COR-L47 (cell line): Measurements from ENCODE around the gene ELMO3.

Experiments used
- DNase-seq: peaks from one replicate; lab custom pipeline; 2025; lab: John Stamatoyannopoulos, UW

The ELMO3 gene, protein sequence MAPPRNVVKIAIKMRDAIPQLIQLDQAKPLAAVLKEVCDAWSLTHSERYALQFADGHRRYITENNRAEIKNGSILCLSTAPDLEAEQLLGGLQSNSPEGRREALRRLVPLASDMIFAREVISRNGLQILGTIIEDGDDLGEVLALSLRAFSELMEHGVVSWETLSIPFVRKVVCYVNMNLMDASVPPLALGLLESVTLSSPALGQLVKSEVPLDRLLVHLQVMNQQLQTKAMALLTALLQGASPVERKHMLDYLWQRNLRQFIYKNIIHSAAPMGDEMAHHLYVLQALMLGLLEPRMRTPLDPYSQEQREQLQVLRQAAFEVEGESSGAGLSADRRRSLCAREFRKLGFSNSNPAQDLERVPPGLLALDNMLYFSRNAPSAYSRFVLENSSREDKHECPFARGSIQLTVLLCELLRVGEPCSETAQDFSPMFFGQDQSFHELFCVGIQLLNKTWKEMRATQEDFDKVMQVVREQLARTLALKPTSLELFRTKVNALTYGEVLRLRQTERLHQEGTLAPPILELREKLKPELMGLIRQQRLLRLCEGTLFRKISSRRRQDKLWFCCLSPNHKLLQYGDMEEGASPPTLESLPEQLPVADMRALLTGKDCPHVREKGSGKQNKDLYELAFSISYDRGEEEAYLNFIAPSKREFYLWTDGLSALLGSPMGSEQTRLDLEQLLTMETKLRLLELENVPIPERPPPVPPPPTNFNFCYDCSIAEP

DNA sequence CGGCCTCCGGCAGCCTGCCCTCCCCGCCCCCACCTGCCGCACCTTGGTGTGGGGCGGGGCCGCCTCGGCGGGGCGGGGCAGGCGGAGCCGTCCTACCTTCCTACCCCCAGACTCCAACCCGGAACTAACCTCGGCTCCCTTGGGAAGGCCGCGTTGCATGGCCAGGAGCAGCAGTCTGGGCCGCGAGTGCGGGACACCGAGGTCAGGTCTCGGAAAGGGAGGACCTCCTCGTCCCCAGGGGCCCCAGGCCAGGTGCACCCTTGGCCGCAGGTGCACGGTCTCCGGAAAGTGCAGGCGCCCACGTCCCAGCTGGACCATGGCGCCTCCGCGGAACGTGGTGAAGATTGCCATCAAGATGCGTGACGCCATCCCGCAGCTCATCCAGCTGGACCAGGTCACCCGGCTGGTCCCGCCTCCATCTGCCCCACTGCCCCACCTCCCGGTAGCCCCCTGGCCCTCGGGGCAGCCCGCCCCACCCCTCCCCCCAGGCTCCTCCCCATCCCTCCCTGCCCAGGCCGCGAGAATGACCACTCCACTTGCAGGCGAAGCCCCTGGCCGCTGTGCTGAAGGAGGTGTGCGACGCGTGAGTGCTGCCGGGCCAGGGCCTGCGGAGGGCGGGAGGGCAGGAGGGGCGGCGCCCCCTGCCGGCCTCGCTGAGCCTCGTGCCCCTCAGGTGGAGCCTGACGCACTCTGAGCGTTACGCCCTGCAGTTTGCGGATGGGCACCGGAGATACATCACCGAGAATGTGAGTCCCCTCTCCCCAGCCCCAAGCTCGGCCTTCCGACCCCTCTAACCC is at the start of gene ELMO3:
TSS of gene ELMO3 (plus strand) at position 121 of the 797 bp plus-strand sequence. CDS start at position 317, 196 bp downstream.
- no peak for DNase-seq

DNA sequence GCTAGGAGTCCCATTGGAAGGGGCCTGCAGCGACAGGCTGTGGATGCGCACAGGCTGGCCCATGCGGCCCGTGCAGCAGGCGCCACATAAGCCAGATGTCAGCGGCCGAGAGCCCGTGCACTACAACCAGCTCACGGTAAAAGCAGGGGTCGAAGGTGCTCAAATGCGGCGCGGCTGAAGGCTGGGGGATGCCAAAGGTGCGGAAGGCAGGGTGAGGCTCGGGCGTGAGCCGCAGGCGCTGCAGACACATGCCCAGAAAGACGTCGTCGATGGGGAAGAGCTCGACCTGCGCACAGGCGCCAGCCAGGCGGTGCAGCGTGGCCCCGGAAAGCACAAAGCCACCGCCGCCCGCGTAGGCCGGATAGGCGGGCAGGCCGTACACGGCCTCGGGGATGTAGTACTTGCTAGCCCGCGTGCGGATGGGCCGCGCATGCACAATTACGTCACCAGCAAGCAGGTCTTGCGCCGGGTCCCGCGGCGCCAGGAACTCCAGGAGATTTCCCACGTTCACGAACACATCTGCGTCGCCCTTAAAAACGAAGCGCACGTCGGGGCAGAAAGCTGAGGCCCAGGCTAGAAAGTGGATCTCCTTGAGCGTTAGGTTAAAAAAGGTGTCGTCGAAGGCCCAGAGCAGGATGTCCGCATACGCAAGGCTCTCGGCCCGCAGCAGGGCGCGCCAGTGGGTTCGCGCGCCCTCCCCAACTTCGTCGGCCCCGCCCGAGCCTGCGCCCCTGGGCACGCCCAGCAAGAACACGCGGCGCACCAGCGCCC is 49.5 kb upstream of the ELMO3 start:
- no peak for DNase-seq

DNA sequence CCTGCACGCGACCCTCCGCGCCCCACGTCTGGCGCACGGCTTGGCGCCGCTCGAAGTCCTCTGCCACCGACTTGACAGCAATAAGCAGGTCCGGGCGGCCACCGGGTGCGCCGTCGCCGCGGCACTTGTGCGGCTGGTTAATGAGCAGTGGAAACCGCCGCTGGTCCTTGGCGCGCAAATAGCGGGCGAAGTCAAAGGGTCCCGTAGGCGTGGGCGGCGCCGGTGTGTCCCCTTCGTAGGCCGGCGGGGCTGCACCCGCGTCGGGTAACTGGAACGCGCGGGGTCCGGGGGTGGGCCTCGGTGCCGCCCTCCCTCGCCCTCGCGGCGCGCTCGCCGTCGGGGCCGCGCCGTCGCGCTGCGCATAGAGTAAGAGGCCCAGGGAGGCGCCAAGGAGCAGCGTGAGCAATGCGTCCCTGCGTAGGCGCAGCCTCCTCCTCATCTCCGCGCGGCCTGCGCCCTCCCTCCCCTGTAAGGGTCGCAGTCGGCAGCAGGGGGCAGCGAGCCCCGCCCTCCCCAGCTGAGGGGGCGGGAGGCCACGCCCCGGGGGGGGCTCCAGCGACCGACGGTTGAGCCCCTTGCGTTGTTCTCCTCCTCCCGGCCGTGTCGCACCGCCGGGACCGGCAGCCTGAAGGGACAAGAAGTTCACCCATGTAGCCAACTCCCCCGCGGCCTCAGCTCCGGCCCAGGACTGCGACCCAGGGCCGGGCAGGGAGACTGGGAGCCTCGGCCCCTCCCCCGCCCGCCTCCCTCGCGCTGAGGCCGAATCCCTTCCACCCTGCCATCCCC is 48.7 kb upstream of the ELMO3 start:
- DNase-seq = peak; percentile 26

DNA sequence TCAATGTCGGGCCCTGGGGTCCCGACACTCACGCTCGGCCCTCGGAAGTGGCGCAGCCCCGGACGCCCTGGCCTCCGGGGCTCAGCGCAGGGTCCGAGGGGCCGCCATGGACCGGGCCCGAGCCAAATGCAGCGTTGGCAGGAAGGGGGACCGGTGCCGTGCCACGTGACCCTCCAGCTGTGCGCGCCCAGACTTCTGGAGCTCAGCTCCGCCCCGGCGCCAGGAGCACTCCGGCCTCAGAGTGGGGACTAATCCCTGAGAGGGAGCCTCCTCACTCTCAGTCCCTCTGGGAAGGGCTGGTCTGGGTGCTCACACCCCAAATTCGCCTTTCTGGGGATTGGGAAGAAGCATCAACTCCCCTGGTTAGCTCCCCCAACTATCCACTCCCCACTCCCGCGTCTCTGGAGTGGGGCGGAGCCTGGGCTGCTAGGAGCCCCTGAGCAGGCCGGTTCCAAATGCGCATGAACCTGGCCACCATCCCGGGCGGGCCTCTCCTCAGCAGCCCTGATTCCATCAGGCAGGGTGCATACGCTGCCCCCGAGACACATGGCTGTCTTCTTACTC is 48.0 kb upstream of the ELMO3 start, which contains the start of gene B3GNT9:
TSS of gene B3GNT9 (minus strand) at position 166 of the 564 bp plus-strand sequence. CDS start 513 bp downstream, outside the sequence.
- DNase-seq = peak; percentile 65

DNA sequence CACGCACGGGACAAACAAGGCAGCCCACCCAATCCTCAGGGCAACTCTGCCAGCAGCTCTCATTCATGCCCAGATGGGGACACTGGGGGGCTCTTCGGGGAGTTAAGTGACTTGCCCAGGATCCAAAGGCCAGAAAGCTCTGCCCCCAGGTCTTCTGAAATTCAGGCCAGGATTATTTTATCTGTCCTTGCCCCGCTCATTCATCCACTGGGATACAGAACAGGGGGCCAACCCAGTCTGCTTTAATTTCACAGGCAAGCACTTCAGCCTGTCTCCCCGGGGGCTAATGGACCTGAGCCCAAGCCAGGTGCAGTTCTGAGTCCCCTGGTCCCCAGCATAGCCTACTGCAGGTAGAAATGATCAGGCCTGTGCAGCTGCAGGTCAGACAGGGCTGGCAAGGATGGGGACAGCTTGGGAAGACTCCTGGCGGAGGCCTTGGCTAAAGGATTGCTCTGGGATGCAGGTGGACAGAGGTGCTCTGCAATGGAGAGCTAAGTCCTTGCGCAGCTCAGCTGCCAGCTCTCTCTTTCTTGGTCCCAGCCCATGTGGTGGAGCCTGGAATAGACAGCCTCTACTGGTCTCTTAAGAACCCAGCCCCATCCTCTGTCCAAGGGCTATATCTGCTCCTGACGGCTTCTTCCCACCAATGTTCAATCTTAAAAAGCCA is 47.4 kb upstream of the ELMO3 start:
- no peak for DNase-seq

DNA sequence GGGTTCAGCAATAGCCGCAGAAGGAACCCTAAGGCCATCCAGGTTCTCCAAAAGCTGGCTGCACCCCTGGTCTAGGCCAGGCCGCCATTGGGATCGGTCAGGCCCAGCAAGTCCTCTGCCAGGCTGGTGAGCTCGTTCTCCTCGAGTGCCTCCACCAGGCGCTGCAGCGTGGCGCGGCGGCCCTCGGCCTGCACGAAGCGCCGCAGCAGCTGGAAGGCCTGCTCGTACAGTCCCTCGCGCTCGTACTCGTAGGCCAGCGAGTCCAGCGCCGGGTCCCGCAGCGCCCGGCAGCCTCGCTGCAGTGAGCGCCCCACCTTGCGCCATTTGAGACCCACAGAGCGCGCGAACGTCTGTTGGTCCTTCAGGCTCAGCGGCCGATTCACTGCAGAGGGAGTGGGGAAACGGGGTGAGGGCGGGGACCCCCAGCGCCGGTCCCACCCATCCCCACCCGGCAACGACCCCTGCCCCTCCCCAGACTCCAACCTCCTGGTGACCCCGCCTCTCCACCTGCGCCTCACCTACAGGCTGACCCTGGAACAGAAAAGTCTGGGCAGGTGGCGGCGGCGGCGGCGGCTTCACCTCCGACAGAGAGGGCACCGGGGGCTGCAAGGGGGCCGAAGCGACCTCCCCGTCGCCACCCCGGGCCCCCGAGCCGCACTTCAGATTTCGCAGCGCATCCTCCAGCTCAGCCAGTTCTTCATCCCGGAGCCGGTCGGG is 44.2 kb upstream of the ELMO3 start:
- DNase-seq = no peak

DNA sequence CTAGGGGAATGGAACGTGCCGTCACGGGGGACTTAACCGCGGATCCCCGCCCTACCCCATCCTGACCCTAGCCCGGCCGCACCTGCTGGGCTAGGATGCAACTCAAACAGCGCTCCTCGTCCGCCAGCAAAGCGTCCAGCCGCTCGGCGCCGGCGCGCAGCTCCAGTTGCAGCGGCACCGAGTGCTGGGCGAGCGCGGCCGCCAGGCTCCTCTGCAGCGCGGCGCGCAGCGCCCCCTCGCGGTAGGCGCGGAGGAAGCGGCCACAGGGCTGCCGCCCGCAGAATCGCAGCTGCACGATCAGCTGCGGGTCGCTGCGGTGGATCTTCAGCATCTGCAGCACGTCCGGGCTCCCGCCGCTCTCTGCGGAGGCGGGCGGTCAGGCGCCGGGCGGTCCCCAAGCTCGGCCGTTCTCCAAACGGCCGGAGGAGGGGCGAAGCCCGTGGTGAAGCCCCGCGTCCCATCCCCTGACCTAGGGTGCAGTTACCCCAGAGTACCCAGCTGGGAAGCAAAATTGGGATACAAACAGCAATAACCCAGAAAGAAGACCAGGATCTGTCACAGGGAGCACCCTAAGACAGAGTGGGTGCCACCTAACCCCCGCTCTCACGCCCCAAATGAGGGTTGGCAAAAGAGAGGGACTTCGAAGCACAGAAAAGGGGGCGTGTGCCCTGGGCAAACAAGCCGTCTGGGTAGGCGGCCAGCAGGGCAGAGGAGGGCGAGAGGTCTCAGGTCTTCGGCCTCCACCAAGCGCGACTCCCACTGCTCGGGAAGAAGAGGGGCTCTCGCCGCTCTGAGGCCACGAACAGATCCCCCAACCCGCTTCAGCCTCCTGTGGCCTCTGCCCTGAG is 43.4 kb upstream of the ELMO3 start:
- peak; percentile 65 for DNase-seq

DNA sequence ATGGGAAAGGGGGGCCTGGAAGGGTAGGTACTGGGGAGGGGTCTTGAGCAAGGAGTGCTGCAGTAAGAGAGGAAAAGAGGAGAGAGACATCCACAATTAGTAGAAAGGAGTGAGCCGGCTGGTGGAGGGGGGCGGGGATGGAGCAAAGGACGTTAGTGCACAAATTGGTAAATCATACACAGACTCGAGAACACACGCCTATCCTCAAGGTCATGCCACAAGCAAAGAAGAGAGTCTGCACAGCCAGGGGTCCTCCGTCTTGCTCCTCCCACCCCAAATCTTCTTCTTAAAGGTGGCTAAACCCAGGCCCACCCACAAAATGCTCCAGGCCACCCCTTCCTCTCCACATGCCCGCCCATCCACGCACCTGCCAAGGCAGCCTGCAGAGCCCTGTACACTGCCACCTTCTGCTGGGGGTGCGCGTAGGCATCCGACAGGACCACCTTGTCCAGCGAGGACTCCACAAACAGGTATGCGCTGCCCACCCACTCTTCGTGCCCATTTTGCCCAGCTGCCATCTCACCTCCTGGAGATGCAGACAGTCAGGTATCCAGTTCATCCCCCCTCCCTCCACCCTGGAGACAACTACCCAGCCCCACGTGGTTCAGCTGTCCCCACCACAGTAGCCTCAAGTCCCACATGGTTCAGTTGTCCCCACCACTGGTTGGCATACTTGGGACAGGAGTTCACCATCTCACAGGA is 42.6 kb upstream of the ELMO3 start:
- DNase-seq = no peak

DNA sequence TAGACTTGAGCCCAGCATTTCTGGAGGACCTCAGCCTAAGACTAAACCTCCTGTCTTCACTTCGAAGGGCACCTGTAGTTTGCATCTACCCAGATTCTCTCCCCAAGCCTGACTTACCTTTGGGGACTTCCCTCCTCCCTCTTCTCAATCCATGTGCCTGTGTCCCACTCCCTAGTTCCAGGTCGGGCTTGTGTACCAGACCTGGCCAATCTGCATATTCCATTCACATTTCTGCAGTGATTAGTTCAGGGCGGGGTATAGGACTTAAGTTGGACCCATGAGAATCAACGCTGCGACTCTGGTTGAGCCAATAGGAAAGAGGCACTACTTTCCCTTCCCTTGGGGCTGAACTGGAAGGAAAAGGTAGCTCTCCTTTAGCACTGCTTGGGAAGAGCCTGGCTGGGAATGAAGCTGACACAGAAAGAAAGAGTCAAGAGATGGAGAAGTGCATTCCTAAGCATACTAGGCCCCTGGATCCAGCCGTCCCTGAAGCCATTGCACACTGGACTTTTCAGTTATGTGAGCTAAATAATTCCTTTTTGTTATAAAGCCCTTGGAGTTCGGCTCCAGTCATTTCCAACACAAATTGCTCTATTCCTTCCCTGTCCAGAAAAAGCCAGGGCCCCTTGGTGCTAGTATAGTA is 41.7 kb upstream of the ELMO3 start:
- no peak for DNase-seq

DNA sequence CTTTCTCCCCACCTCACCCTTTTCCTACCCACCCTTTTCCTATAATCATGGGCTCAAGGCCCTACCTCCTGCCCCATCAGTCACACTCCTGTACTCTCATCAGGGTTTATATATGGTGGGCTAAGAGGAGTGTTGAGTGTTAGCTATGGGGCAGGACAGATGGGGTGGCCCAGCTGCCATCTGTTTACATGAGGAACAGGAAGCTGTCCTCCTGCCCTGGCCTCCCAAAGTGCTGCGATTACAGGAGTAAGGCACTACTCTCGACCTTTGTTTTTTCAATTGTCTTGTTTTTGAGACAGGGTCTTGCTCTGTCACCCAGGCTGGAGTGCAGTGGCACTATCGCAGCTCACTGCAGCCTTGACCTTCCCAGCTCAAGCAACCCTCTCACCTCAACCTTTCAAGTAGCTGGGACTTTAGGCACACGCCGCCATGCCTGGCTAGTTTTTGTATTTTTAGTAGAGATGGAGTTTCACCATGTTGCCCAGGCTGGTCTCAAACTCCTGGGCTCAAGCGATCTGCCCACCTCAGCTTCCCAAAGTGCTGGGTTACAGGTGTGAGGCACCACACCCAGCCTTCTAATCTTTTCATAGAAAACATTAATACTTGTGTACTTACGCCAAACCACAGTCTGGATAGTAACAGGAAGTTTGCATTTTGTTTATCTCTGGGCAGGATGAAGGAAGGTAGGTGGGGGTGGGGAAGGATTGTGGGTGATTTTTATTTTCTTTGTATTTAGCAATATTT is 40.9 kb upstream of the ELMO3 start:
- no peak for DNase-seq

DNA sequence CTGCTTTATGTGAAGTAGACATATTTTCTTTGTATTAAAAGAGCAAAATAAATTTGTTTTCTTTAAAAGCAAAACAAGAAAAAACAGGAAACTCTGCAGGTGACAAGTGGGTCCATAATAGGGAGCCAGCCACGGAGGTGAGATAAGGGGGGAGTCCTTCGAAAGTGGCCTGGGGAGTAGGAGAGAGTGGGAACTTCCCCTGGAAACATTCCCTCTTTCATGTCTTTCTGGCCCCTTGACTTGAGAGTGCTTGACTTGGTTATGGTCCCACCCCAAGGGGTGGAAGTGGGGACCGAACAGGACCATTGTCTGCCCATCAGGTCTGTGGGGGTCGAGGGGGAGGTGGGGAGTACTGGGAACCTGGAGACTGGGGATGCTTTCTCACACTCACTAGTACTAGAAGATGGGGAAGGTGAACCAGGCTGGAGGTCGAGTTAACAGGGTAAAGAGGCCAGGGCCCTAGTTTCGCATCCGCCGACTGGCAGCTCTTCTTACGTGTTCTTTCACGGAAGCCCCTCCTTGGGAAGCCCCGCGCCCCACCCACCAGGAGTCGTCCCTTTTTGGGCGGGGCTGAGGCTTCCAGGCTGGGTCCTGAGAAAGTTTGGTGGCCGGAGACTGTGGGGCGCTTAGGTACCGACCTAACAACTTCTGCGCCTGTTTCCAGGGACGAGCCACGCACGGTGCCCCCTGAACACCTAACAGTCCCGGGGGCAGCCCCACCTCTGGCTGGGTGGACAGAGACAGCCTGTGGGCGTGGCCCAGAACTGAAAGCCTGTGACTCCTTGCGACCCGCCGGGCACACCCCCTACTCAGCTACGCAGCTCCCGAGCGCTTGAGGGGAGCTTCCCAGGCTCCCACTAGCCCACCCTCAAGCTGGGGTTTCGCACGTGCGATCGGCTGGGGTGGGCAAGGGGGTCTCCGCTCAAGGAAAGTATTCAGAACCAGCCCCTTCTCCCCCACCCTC is 40.0 kb upstream of the ELMO3 start:
- no peak for DNase-seq

DNA sequence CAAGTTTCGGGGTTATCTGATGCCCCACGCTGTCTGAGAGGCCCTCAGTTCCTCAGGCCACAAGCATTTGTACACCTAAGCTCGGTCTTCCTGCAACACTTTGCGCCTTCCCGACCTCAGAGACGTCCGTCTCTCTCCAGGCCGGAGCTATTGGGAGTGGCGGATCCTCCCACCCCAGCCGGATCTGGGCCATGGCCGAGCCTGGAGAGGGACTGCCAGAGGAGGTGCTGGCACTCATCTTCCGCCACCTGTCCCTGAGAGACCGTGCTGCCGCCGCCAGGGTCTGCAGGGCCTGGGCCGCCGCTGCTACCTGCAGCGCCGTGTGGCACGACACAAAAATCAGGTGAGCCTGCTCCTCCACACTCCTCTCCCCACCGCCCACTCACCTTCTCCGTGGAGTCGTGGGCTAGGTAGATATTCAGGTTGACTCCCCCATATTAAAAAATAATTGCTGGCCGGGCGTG is 37.3 kb upstream of the ELMO3 start:
- DNase-seq = no peak

DNA sequence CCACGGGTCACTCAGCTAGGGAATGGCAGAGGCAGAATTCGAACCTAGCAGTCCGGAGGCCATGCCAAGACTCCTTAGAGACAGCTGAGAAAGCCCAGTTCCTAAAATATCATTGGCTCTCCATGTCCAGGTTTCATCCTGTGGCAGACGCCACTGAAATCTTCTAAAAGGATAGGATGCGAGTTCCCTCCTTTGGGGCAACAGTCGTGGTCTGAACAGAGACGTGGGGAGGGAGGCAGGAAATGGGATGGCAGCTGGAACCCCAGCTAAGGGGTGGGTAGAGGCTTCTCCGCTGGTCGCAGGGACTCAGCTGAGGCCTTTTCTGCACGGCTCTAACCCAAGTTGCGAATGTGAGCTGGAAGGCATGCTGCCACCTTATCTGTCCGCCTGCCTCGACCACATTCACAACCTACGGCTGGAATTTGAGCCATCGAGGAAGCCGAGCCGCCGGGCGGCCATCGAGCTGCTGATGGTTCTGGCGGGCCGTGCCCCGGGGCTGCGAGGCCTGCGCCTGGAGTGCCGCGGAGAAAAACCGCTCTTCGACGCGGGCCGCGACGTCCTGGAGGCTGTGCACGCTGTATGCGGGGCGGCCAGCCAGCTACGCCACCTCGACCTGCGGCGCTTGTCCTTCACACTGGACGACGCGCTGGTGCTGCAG is 36.3 kb upstream of the ELMO3 start:
- DNase-seq = no peak

DNA sequence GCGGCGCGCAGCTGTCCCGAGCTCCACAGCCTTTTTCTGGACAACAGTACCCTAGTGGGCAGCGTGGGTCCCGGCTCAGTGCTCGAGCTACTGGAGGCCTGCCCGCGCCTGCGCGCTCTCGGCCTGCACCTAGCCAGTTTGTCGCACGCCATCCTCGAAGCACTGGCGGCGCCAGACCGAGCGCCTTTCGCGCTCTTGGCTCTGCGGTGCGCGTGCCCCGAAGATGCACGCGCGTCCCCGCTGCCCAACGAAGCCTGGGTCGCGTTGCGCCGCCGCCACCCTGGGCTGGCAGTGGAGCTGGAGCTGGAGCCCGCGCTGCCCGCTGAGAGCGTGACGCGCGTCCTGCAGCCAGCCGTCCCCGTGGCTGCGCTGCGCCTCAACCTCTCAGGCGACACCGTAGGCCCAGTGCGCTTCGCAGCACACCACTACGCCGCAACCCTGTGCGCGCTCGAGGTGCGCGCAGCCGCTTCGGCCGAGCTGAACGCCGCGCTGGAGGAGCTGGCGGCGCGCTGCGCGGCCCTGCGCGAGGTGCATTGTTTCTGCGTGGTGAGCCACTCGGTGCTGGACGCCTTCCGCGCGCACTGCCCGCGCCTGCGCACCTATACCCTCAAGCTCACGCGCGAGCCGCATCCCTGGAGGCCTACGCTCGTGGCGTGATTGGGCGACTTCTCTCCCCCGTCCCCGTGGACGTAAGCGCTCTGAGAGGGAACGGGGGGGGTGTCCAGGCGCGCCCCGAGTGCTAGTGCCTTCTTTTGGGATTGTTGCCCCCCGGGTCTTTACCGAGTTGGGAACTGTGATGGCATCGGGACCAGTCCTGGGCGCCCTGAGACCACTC is 35.5 kb upstream of the ELMO3 start:
- DNase-seq = peak; percentile 92
